Neutrophil (primary cell): ENCODE data around the gene PILRB.
"Not testable (repeated sequence)": the region's sequence is repeated elsewhere in the genome, so short reads cannot be mapped to it uniquely, and the experiment has no call there.

Experiments
- H3K27ac ChIP-seq: fragments of 200-600 bp; sonication (generic); 2 replicates; pipeline ENCODE4 v1.5.1; 2016; ENCODE audit warnings: mild to moderate bottlenecking, moderate library complexity
- H3K27me3 ChIP-seq: fragments of 200-600 bp; sonication (generic); 2 replicates; pipeline ENCODE4 v1.6.0; 2016; ENCODE audit warnings: mild to moderate bottlenecking
- H3K36me3 ChIP-seq: fragments of 200-600 bp; sonication (generic); 2 replicates; pipeline ENCODE4 v1.5.1; 2017
- H3K4me1 ChIP-seq, 2 experiments: fragments of 200-600 bp in 1 of 2; sonication (generic) in 1 of 2; 1 replicate in 1 of 2; 2 replicates in 1 of 2; pipeline versions ENCODE4 v1.5.1 to v1.6.1; 2013 to 2016; ENCODE audit warnings: low read depth in 1 of 2, low read length in 1 of 2, mild to moderate bottlenecking in 1 of 2, moderate library complexity in 1 of 2; ENCODE audit not compliant: control insufficient read depth in 1 of 2, insufficient read depth in 1 of 2
- H3K4me3 ChIP-seq, 2 experiments: fragments of 200-600 bp in 1 of 2; sonication (generic) in 1 of 2; 1 replicate in 1 of 2; 2 replicates in 1 of 2; pipeline ENCODE4 v1.5.1; 2013 to 2016; ENCODE audit warnings: low read depth in 1 of 2, low read length in 1 of 2, mild to moderate bottlenecking in 1 of 2, moderate library complexity in 1 of 2
- H3K9me3 ChIP-seq: fragments of 200-600 bp; sonication (generic); 2 replicates; pipeline ENCODE4 v1.5.1; 2016
- TF ChIP-seq, protein P1 (sequence below): fragments of 200-600 bp; sonication (generic); IDR thresholded peaks from 2 replicates; pipeline ENCODE4 v1.5.1; 2016; ENCODE audit warnings: antibody characterized with exemption

Gene PILRB

DNA sequence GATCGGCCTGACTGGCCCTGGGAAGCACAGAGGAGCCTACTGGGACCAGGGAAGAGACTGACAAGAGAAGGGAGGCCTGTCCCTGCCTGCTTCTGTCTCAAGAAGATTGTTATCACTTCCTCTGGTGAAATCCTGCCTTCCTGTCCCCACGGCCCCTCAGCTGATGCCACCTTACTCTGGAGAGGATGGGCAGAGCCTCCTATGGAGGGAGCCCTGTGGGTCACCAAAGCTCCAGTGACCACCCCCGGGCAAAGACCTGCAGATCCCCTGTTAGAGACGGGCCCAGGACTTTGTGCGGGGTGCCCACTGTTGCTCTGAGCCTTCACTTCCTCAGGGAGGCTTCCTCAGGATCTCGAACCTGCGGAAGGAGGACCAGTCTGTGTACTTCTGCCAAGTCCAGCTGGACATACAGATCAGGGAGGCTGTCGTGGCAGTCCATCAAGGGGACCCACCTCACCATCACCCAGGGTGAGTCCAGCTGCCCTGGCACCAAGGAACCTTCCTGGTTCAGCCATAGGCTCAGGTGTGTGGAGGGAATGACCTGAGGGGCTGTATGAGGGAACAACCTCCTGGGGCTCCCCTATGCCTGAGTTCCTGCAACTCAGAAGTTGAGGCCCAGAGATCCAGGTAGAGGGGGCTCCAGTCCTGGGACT, 1.4 kb upstream of the PILRB start:
- TF ChIP-seq, protein P1, sequence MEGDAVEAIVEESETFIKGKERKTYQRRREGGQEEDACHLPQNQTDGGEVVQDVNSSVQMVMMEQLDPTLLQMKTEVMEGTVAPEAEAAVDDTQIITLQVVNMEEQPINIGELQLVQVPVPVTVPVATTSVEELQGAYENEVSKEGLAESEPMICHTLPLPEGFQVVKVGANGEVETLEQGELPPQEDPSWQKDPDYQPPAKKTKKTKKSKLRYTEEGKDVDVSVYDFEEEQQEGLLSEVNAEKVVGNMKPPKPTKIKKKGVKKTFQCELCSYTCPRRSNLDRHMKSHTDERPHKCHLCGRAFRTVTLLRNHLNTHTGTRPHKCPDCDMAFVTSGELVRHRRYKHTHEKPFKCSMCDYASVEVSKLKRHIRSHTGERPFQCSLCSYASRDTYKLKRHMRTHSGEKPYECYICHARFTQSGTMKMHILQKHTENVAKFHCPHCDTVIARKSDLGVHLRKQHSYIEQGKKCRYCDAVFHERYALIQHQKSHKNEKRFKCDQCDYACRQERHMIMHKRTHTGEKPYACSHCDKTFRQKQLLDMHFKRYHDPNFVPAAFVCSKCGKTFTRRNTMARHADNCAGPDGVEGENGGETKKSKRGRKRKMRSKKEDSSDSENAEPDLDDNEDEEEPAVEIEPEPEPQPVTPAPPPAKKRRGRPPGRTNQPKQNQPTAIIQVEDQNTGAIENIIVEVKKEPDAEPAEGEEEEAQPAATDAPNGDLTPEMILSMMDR: no peak
- peak overlapping the region; percentile 65 to 68 for H3K4me3 ChIP-seq
- no peaks in the 10 kb centered on the region for H3K27me3 ChIP-seq
- H3K36me3 ChIP-seq: peaks cover 38% of the 10 kb centered on the region
- peak overlapping the region; percentile 100 for H3K27ac ChIP-seq
- peaks cover 80 to 85% of the 10 kb centered on the region in 2 experiments for H3K4me1 ChIP-seq
- H3K9me3 ChIP-seq: no peaks in the 10 kb centered on the region

DNA sequence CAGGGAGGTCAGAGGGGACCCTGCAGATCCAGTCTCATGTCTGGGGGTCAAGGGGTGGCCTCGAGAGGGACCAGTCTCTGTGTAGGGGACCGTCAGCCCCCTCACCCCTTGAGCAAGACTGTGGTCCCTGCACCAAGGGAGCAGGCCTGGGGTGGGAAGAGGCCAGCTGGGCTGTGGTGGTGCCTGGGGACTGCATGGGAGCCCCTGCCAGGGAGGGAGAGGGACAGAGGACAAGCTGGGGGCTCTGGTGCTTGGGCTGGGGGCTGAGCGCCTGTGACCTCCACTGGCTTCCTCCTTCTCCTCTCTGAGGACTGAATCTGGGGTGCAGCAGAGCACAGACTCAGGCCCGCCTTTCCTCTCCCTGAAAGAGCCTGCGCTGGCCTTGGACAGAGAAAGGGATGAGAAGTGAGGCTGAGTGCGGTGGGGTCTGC, 771 bp upstream of the PILRB start:
- peaks cover 44% of the 10 kb centered on the region for H3K36me3 ChIP-seq

DNA sequence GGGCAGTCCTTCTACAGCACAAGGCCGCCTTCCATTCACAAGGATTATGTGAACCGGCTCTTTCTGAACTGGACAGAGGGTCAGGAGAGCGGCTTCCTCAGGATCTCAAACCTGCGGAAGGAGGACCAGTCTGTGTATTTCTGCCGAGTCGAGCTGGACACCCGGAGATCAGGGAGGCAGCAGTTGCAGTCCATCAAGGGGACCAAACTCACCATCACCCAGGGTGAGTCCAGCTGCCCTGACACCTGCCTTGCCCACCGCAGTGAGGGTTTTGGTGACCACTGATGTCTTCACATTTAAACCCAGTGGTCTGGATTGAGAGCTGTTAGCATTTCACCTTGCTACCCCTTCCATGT, 918 bp downstream of the PILRB start:
- peaks cover 43% of the 10 kb centered on the region for H3K36me3 ChIP-seq

More for the DNA sequence above, 771 bp upstream of the PILRB start:
- H3K27ac ChIP-seq: peak overlapping the region; percentile 100
- TF ChIP-seq, protein P1: no peak
- H3K4me3 ChIP-seq: peak overlapping the region; percentile 65 to 68
- H3K27me3 ChIP-seq: no peaks in the 10 kb centered on the region
- peaks cover 74 to 80% of the 10 kb centered on the region in 2 experiments for H3K4me1 ChIP-seq
- no peaks in the 10 kb centered on the region for H3K9me3 ChIP-seq

GRCh38 chr7:100360135-100360854, 2.4 kb downstream of the PILRB start:
- no peaks in the 10 kb centered on the region for H3K9me3 ChIP-seq
- TF ChIP-seq, protein P1: no peak
- H3K4me3 ChIP-seq: peak overlapping the region; percentile 29 to 38
- peaks cover 43% of the 10 kb centered on the region for H3K36me3 ChIP-seq
- no peaks in the 10 kb centered on the region for H3K27me3 ChIP-seq
- H3K27ac ChIP-seq: peak overlapping the region; percentile 100
- peaks cover 68 to 70% of the 10 kb centered on the region in 2 experiments for H3K4me1 ChIP-seq

More for the DNA sequence above, 918 bp downstream of the PILRB start:
- Histone ChIP-seq H3K4me1 (peaks cover 63 to 69% of the 10 kb centered on the region in 2 experiments), H3K27ac (peak overlapping the region; percentile 100), H3K9me3 (no peaks in the 10 kb centered on the region), H3K4me3 (peak overlapping the region; percentile 65 to 68), H3K27me3 (no peaks in the 10 kb centered on the region)
- TF ChIP-seq, protein P1: no peak

- TF ChIP-seq, protein P1: no peak
- Histone ChIP-seq H3K9me3 (no peaks in the 10 kb centered on the region), H3K4me3 (no peak overlapping the region), H3K27ac (peak overlapping the region; percentile 100), H3K36me3 (peaks cover 43% of the 10 kb centered on the region), H3K4me1 (peaks cover 68 to 70% of the 10 kb centered on the region in 2 experiments), H3K27me3 (no peaks in the 10 kb centered on the region)
These were observed 5.2 kb downstream of the PILRB start for GRCh38 chr7:100363098-100363497.

- not testable (repeated sequence) for H3K4me3 ChIP-seq, H3K9me3 ChIP-seq, H3K27me3 ChIP-seq
- Histone ChIP-seq H3K27ac (peak overlapping the region; percentile 100), H3K36me3 (peaks cover 41% of the 10 kb centered on the region), H3K4me1 (peaks cover 68 to 70% of the 10 kb centered on the region in 2 experiments)
These were observed 5.9 kb downstream of the PILRB start for GRCh38 chr7:100363797-100364196.
